GM18499 (cell line): ENCODE data around the gene RNF180.
"Not testable (repeated sequence)": the region's sequence is repeated elsewhere in the genome, so short reads cannot be mapped to it uniquely, and the experiment has no call there.

Experiments used
- ATAC-seq: cut with Tn5 transposase; IDR thresholded peaks from one replicate; pipeline ENCODE4 v1.9.1; 2021; ENCODE audit warnings: moderate number of reproducible peaks; ENCODE audit not compliant: insufficient read depth, unreplicated experiment

RNF180 gene

DNA sequence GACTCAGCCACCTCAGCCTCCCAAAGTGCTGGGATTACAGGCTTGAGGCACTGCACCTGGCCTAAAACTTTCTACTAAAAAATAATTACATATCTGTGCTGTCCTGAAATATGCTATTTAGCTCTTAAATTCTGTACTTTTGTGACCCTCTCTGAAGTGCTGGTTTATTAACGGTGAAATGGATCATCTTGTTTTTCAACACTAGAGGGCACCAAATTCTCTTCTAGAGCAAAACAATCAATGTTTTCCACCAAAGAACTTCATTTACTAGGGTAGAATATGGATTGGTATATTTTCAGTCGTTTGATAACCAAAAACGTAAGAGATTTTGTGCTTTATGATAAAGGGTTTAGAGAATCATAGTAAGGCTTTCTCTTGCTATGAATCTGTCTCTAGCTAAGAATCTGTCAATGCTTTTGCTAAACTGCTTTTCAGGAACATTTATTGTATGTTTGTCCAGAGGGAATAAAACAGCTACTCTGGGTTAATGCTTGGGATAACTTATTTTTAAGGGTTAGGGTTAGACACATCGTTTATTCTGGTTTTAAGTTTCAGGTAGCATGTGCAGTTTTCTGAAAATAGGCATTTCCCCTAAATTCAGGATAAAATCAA, 63.6 kb downstream of the RNF180 start:
- ATAC-seq = no peak

DNA sequence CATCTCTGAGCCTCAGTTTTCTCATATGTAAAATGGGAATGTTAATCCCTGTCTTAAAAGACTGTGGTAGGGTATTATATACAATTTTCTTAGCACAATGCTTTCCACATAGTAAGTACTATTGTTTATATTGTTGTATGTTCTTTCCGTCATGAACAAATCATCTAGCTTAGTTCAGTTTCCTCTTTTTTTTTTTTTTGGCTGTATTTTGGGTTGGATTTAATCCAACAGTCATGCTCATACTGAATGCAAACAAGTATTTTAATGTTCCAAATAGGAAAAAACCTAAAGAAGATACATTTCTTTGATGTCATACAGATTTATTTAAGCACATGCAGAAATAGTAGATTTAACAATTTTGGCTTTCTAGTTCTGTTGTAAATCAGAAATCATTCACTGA, 95.1 kb downstream of the RNF180 start:
- ATAC-seq = no peak

DNA sequence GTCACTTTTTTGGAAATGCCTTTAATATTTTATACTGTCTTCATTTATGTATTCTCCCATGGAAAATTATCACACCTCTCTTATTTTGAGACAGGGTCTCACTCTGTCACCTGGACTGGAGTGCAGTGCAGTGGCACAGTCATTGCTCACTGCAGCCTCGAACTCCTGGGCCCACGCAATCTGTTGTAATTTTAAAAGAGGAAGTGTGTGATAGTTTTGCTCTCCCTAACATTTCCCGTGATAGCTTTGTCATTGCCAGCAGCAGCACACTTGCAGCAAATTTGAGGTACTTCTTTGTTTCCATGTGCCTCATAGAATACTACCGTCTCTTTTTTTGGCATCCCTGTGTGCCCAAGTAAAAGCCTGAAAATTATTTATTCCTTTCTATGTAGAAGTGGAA, 103.5 kb downstream of the RNF180 start:
- no peak for ATAC-seq

DNA sequence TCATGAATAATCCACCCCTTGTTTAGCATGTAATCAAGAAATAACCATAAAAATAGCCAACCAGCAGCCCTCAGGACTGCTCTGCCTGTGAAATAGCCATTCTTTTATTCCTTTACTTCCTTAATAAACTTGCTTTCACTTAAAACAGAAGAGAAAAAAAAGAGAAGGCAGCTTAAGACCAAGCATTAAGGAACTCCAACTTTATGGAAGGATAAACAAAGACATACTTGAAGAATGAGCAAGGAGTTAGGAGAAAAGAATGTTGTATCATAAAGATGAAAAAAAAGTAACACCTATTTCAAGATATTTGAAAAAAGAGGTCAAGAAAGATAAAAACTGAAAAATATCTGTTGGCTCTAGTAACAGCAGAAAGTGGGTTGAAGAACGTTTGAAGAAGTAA, 107.6 kb downstream of the RNF180 start:
- ATAC-seq = no peak

DNA sequence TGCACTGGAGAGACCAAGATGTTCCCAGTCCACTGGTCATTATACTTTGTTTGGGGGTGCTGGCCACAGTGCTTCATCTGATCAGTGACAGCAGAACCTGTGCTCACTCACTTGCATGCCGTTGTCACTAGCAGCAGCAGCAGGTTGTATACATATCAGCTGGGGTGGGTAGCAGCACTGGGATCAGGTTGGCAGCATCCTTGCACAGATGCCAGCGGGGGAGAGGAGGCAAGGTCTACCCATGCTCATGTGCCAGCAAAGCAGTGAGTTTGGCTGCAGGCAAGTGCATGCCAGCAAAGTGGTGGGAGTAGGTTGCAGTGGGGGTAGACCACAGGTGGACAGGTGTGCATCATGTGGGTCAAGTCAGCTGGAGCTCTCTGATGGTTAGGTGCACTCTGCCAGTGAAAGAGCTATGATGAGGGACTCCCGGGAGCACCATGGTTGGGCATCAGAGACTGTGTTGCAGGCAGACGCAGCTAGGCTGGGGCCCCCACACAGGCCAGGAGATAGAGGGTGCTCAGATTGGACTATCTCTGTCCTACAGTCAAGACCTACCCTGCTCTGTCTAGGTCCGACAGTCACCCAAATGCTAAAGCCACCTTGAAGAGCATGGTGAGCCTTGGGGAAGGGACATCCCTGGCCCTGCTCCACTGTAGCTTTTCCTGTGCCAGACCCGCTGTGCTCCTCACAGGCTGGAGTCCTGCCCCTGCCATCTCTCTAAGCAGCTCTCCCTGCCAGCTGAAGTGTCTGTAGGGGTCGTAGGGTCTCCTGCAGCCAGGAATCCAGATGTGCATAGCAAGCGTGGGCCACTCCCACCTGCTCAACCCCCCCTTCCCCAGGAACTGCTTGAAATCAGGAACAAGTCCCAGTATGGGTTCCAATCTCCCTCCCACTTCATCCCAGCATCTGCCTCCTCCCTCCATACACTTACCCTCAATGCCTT, 119.8 kb downstream of the RNF180 start:
- no peak for ATAC-seq

DNA sequence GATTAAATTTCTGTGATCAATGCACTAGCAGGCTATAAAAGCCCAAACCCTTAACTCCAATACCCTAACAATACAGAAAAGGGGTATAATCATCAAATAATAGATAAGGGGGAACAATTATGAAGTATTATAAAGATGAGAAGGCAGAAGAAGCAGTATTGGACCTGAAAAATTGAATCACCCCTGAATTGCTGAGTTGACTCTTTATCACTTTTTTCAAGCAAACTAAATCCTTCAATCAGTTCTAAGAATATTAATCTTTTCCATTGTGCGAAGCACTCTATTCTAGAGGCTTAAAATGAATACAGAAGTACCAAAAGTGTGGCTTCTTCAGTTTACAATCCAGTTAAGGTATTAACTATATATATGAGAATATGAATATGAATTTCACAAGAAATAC, 120.7 kb downstream of the RNF180 start:
- no peak for ATAC-seq

DNA sequence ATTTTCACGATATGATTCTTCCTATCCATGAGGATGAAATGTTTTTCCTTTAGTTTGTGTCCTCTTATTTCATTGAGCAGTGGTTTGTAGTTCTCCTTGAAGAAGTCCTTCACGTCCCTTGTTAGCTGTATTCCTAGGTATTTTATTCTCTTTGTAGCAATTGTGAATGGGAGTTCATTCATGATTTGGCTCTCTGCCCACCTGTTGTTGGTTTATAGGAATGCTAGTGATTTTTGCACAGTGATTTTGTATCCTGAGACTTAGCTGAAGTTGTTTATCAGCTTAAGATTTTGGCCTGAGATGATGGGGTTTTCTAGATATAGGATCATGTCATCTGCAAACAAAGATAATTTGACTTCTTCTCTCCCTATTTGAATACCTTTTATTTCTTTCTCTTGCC, 122.9 kb downstream of the RNF180 start:
- not testable (repeated sequence) for ATAC-seq

DNA sequence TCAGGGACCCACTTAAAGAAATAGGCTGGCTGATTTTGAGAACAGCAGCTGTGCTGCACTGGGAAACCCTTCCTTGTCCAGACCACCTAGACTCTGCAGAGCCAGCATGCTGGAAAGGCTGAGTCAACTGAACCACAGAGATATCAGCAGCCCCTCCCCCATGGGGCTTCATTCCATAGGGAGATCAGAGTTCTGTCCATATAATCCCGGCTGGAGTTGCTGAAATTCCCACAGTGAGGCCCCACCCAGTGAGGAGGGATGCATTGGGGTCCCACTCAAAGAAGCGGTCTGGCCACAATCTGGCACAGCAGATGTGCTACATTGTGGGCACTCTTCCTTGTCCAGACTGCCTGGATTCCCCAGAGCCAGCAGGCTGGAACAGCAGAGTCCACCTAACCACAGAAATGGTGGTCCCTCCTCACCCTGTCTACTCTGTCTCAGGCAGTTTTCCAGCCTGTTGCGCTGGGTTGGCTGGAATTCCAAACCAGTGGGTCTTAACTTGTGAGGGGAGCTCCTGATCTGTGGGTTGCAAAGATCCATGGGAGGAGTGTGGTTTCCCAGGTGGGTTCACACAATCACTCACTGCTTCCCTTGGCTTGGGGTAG, 127.1 kb downstream of the RNF180 start:
- ATAC-seq = no peak

DNA sequence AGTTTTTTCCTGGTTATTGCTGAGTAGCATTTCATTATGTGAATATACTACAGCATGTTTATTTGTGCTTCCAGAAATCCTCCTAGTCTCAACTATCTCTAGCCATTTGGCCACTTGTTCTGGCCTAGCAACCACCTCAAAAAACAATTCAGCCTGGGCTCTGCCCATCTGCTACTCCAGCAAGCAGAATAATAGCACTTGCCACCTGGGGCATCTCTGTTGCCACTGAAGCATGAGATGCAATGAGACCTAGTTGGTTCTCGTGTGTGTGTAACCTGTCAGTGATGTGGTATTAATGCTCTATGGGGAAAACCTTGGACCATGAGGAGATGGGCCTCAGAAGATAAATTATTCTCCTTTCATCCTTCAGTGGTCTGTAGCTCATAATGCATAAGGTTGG, 129.5 kb downstream of the RNF180 start:
- ATAC-seq = no peak

DNA sequence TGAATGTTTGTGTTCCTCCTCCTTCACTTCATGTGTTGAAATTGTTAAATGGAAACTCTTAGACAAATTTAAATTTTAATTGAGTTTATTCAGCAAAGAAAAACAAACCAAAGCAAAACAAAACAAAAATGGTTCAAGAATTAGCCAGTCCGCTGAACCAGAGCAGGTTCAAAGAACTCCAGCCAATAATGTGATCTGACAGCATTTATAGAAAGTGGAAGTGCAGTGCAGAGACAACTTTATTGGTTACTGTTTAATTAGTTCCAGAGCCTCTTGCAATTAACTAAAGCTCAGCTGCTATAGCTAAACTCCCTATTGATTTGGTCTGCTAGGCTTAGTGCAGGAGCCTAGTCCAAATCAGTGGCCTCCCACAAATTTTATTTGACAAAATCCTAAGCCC, 132.9 kb downstream of the RNF180 start:
- ATAC-seq = no peak

DNA sequence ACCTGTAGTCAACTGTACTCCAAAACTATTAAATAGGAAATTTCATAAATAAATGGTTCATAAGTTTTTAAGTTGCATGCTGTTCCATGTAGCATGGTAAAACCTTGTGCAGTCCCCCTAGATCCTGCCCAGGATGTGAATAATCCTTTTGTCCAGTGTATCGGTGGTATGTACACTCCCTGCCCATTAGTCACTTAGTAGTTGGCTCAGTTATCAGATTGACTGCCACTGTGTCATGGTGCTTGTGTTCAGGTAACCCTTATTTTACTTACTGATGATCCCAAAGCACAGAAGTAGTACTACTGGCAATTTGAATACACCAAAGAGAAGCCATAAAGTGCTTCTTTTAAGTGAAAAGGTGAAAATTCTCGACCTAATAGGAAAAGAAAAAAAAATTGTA, 134.2 kb downstream of the RNF180 start:
- ATAC-seq = no peak

DNA sequence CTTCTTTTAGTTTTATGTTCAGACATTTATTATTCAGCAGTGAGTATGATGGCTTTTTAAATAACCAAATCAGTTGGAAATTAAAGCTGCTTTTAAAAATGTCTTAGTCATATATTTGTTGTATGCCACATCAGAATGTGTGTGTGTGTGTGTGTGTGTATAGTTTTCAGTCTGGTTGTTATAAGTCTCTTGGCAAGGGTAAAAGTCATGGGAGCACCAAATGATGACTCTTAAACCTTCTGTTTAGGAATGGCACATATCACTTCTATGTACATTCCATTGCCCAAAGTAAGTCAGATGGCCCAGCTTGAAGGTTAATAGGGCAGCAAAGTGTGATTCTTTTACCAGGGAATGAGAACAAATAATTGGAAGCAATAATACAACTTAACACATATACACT, 135.9 kb downstream of the RNF180 start:
- no peak for ATAC-seq

DNA sequence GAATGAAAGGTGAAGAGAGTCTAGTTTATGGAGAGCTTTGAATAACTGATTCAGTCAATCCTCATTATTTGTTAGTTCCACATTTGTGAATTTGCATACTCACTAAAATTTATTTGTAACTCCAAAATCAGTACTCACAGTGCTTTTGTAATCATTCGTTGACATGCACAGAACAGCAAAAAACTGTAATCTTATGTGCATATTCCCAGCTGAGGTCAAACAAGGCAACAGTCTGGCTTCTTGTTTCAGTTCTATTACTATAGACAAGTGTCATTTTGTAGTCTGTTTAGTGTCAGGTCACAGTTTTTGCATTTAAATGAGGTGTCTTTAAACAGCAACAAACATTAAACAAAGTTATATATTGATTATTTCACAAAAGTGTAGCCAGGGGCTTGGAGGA, 142.5 kb downstream of the RNF180 start:
- no peak for ATAC-seq

DNA sequence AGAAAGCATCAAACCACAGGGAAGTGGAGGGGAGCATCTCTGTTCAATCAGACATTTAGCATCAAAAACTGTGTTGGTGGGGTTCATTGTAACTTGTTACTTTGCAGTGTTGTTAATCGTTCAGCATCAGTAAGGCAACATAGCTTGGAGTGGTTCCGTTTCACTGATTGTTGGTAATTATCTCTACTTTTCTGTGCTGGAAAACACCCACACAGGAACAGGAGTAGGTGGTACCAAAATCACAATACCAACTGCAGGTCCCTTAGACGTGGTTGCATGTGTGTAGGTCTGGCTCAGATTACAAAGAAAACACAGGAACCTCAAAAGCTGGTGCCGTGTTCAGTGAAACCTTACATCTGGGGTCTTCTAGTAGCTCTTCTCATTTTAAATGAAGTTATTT, 146.8 kb downstream of the RNF180 start:
- no peak for ATAC-seq

DNA sequence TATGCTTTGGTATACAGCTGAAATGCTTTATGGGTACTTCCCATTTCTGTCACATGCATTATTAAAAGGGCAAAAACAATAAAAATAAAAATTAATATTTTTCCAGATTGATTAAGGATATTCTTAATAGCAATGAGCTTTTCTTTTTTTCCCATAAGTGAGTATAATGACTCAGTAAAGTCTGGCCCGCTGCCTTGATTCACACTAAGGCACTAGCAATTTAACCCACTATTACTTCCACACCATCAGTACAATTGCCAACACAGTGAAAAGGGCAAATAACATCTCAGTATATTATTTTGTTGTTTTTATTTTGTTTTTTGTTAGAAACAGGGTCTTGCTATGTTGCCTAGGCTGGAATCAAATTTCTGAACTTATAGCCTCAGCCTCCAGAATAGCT, 150.1 kb downstream of the RNF180 start:
- ATAC-seq = no peak

DNA sequence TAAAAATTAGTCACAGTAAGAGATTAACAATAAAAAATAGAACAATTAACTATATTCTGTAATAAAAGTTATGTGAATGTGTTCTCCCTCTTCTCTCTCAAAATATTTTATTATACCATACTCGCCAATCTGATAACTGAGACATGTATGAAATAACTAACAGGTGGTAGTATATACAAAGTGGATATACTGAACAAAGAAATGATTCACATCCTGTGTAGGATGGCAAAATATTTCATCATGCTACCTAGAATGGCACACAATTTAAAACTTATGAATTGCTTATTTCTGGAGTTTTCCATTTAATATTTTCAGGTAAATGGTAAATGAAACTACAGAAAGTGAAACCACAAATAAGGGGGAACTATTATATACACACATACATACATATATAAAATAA, 152.5 kb downstream of the RNF180 start:
- ATAC-seq = no peak

DNA sequence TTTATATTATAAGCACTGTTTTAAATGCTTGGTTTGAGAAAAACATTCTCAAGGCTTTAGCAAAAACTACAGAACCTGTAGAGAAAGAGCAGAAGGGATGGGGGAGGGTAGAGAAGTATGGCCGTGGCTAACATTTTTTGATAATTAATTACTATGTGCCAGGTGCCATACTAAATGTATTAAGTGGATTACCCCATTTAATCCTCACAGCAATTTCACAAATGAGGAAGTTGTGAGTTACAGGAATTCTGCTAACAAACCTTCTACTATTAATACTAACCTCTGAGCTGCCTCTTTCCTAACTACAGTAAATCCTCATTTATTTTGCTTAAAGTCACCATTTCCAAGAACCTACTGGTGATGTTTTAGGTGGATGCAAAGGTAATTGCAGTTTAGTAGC, 157.9 kb downstream of the RNF180 start:
- ATAC-seq = no peak

DNA sequence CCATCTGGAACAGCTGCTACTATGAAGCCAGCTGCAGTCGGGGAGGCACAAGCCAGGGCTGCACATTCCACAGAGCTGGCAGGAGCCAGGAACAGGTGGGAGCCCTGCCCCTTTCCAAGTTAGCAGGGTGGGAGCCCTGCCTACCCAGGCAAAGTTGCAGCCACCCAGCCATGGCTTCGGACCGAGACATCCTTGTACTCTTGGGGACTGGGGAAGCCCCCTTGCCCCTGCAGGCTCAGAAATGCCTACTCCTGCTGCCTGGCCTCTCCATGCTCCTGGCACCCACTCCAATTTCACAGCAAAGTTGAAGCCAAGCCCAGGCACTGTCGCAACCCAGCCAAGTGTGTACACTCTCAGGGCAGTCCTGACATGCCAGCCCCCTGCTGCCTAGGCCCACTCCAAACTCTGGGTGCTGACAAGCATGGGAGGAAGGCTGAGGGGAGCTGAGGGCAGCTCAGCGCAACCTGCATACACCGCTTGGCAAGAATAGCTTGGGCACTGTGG, 165.1 kb downstream of the RNF180 start:
- ATAC-seq = no peak

DNA sequence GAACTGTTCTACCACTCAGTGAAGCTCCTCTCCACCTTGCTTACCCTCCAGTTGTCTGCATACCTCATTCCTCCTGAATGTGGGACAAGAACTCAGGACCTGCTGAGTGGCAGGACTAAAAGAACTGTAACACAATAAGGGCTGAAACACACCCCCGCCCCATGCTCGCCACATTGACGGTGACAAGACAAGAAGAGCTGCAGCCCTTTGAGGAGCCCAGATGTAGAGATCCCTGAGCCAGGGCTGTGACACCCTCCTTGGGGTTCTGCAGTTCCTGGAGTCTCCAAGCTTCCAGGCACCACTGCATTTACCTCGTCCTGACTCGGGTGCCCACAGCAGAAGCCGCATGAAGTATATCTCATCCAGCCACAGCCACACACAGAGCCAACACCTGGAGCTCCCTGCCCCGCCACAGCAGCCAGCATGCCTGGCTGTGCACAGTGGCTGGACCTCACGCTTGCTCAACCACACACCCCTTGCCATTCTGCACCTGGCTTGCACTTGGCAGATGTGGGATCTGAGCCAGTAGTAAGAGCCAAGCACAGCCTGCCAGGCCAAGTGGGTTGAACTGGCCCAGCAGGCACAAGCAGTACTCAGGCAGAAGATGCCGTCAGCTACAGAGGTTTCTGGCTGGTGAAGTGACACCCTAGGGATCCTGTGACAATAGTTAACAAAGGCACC, 166.1 kb downstream of the RNF180 start:
- no peak for ATAC-seq

DNA sequence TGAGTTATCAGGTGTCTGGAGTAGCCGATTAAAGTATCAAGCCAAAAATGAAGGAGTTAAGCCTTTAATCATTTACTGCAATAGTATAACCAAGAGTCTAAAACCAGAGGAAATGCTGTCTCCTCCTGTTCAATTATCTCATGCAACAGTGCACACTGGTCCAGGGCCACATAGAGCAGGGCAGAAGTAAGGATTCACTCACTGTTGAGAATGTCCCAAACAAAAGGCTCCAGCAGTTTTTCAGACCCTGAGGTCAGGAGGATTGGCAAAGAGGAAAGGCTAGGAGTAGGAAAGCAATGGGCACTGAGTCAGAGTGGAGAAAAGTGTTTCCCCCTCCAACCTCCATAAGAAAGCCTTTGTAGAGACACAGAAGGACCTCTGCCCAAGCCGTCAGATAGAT, 168.2 kb downstream of the RNF180 start:
- no peak for ATAC-seq

DNA sequence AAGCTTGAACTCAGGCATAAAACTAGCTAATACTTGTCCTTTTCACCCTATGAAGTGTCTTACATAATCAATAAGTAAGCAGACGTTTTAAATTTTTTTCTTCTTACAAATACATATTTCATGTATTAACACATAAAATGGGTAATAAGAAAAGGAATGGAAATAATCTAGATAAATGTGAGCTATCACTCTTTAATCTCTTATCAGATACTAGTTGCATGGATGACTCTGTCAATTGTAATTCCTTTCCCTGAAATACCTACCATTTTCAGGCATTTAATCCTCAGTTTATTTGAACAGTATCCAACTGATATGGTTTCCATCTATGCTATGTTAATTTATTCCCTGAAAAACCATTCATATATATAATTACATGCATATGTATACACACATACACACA, 174.1 kb downstream of the RNF180 start:
- no peak for ATAC-seq
